Adrenal gland (tissue), 12 donors: Measurements from ENCODE around the gene PPP1R3D. TPM values are rescaled to one million over a fixed set of nuclear protein-coding genes. Genes with fewer than 3 reads are reported as not detected.

Source experiments
- DNase-seq, 7 donors: peaks; one replicate each; pipeline ENCODE4 v3.0.0-alpha.2; 2019 to 2020
- H3K27ac ChIP-seq, 5 donors: fragments of 200-600 bp; sonication (generic) in 4 of 5; 1 replicate in 3 of 5; 2 replicates in 2 of 5; pipeline versions ENCODE4 v1.5.1 to v1.8.0; 2016 to 2020; ENCODE audit warnings: mild to moderate bottlenecking in 1 of 5
- H3K27me3 ChIP-seq: fragments of 200-600 bp; 2 replicates; pipeline ENCODE4 v1.8.0; 2021
- H3K36me3 ChIP-seq, 2 donors: fragments of 200-600 bp; replicated peaks in 1 of 2; 1 replicate in 1 of 2; 2 replicates in 1 of 2; pipeline versions ENCODE4 v1.5.1 to v1.8.0; 2018 to 2022
- H3K4me1 ChIP-seq, 2 donors: fragments of 200-600 bp; replicated peaks in 1 of 2; 1 replicate in 1 of 2; 2 replicates in 1 of 2; pipeline versions ENCODE4 v1.5.1 to v1.8.0; 2018 to 2021
- H3K4me3 ChIP-seq, 4 donors: fragments of 200-600 bp; sonication (generic) in 3 of 4; one replicate each; pipeline ENCODE4 v1.5.1; 2016 to 2018
- H3K9me3 ChIP-seq, 3 donors: fragments of 200-600 bp; sonication (generic) in 1 of 3; replicated peaks in 1 of 3; 1 replicate in 2 of 3; 2 replicates in 1 of 3; pipeline versions ENCODE4 v1.5.1 to v1.8.0; 2016 to 2021
- CTCF ChIP-seq, 6 experiments: fragments of 450-650 bp in 4 of 6; fragments of 200-600 bp in 2 of 6; sonication (generic) in 1 of 6; IDR thresholded peaks; 1 replicate in 5 of 6; 2 replicates in 1 of 6; pipeline versions ENCODE4 v1.5.1 to v1.8.0; 2016 to 2021; ENCODE audit warnings: antibody characterized with exemption in 6 of 6, mild to moderate bottlenecking in 2 of 6, moderate library complexity in 1 of 6
- POLR2A ChIP-seq, 2 donors: fragments of 450-650 bp; IDR thresholded peaks; one replicate each; pipeline ENCODE4 v1.6.1; 2017; ENCODE audit warnings: antibody characterized with exemption in 2 of 2, mild to moderate bottlenecking in 2 of 2, moderate library complexity in 1 of 2
- WGBS, 4 donors: extraction: QIAGEN DNeasy Blood & Tissue Kit in 2 of 4; methylation state at CpG; one replicate each; pipeline versions ENCODE4 v1.1.5 to v1.1.7; 2013 to 2017; 5-methylcytosine and 5-hydroxymethylcytosine counted together
- intact Hi-C, 2 donors: fragments of 100-400 bp; cut with DNase I; formaldehyde crosslinking; loops; one replicate each; pipeline versions ENCODE4 v1.14.1 to v1.15.0; 2022 to 2023
- polyA plus RNA-seq, 3 donors: library from polyadenylated mRNA; stranded (reverse); fragments of 200-250 nt in 2 of 3; fragments of 350-450 nt in 1 of 3; fragmentation: Illumina TruSeq in 1 of 3; extraction: RNeasy Lipid Tissue Mini Kit (QIAGEN cat#74804) in 1 of 3; gene quantifications; one replicate each; pipeline ENCODE4 v1.2.3, GENCODE V29; 2013 to 2014
- total RNA-seq, 9 donors: library from RNA; depleted of rRNA in 4 of 9; stranded (reverse); fragments of >200 nt in 4 of 9; fragments of 120-200 nt in 1 of 9; fragmentation: NEBNext Ultra II Directional in 1 of 9; extraction: Animal tissue kit (Norgen Biotek cat#: 25700) in 1 of 9; gene quantifications; one replicate each; pipeline versions ENCODE4 v1.1.0 to v1.2.4, GENCODE V29; 2013 to 2023
- donor health status: healthy with polysubstance abuse.
- donor health status: Bipolar disorder and iron deficiency.
- donor health status: DM: yes; HTN: yes; CAD: no.
- donor health status: DM: no; HTN: no; CAD: no.
- donor health status: DM: no; HTN: no; CAD: no.
- donor health status: DM: yes; HTN: yes; CAD: no.

Gene PPP1R3D
- total and polyA plus RNA-seq, 12 donors: 2.1 to 9.1 (median 6.7) TPM

- Histone ChIP-seq H3K27me3 (no peaks in the 10 kb centered on the region), H3K36me3 (peaks cover 0 to 24% of the 10 kb centered on the region in 2 donors), H3K9me3 (no peaks in the 10 kb centered on the region), H3K4me1 (peaks cover 5 to 33% of the 10 kb centered on the region in 2 donors), H3K27ac (no peak overlapping the region), H3K4me3 (no peak overlapping the region)
- TF ChIP-seq POLR2A (IDR thresholded peaks at IDR 0.05) (no peak), CTCF (IDR thresholded peaks at IDR 0.05) (no peak)
- 63 to 79% (median 76%) methylated on average over 3 of the region's 3 CpGs for WGBS, 4 donors
- intact Hi-C loops: no loop called here
- no peak for DNase-seq
These were observed 5.1 kb upstream of the PPP1R3D start for GRCh38 chr20:59945175-59945574.

GRCh38 chr20:59944726-59945125 is 4.6 kb upstream of the PPP1R3D start:
- 89 to 94% (median 89%) methylated on average over 7 of the region's 7 CpGs for WGBS, 4 donors
- DNase-seq: no peak
- H3K36me3 ChIP-seq: peaks cover 0 to 24% of the 10 kb centered on the region in 2 donors
- TF ChIP-seq POLR2A (IDR thresholded peaks at IDR 0.05) (no peak), CTCF (IDR thresholded peaks at IDR 0.05) (no peak)
- H3K9me3 ChIP-seq: no peaks in the 10 kb centered on the region
- intact Hi-C loops: no loop called here
- no peak overlapping the region for H3K27ac ChIP-seq
- no peaks in the 10 kb centered on the region for H3K27me3 ChIP-seq
- H3K4me1 ChIP-seq: peaks cover 5 to 33% of the 10 kb centered on the region in 2 donors
- no peak overlapping the region for H3K4me3 ChIP-seq

- Histone ChIP-seq H3K9me3 (no peaks in the 10 kb centered on the region), H3K36me3 (peaks cover 0 to 24% of the 10 kb centered on the region in 2 donors), H3K4me1 (peaks cover 19 to 39% of the 10 kb centered on the region in 2 donors), H3K27me3 (no peaks in the 10 kb centered on the region), H3K4me3 (no peak overlapping the region), H3K27ac (no peak overlapping the region)
- WGBS, 4 donors: 71 to 86% (median 82%) methylated on average over 2 of the region's 2 CpGs
- intact Hi-C loops: no loop called here
- TF ChIP-seq CTCF (IDR thresholded peaks at IDR 0.05): no peak
- TF ChIP-seq POLR2A (IDR thresholded peaks at IDR 0.05): no peak
- DNase-seq: no peak
These were observed 2.1 kb upstream of the PPP1R3D start for GRCh38 chr20:59942245-59942644.

- intact Hi-C loops: no loop called here
These were observed 820 bp upstream of the PPP1R3D start for GRCh38 chr20:59940956-59941294.

More at GRCh38 chr20:59940956-59941294, 820 bp upstream of the PPP1R3D start:
- no peak for TF ChIP-seq CTCF (IDR thresholded peaks at IDR 0.05)
- TF ChIP-seq POLR2A (IDR thresholded peaks at IDR 0.05): no peak
- Histone ChIP-seq H3K4me1 (peaks cover 19 to 50% of the 10 kb centered on the region in 2 donors), H3K27ac (peak overlapping the region; percentile 95 to 100 (median 96)), H3K27me3 (no peaks in the 10 kb centered on the region), H3K4me3 (peak overlapping the region in 2 of 4 donors; percentile 54 to 85), H3K36me3 (peaks cover 0 to 24% of the 10 kb centered on the region in 2 donors), H3K9me3 (no peaks in the 10 kb centered on the region)
- WGBS, 4 donors: 0% methylated on average over 4 of the region's 4 CpGs
- no peak for DNase-seq
